ENCODE measurements around the gene DYNC1I1.

DNA sequence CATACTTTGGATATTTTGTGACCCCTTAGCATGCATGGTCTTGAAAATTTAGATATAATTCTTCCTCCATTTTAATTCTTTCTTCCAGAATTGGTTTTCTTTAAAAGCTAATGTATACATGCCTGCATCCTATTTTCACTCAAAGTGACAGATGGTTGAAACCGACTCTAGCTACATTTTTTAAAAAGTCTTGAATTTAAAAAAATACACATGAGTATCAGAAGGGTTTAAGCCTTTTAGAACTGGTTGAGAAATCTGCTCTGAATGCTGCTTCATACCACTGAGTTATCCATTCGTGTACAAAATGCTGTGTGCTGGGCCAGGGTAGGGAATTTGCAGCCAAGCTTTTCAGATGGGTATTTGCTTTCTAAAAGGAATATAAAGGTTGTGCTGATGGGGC lies 16.5 kb downstream of the DYNC1I1 start:
- TF ChIP-seq, protein P1, sequence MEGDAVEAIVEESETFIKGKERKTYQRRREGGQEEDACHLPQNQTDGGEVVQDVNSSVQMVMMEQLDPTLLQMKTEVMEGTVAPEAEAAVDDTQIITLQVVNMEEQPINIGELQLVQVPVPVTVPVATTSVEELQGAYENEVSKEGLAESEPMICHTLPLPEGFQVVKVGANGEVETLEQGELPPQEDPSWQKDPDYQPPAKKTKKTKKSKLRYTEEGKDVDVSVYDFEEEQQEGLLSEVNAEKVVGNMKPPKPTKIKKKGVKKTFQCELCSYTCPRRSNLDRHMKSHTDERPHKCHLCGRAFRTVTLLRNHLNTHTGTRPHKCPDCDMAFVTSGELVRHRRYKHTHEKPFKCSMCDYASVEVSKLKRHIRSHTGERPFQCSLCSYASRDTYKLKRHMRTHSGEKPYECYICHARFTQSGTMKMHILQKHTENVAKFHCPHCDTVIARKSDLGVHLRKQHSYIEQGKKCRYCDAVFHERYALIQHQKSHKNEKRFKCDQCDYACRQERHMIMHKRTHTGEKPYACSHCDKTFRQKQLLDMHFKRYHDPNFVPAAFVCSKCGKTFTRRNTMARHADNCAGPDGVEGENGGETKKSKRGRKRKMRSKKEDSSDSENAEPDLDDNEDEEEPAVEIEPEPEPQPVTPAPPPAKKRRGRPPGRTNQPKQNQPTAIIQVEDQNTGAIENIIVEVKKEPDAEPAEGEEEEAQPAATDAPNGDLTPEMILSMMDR (conservative IDR thresholded peaks at IDR 0.05; ENCODE audit: low read depth in 2 of 2), result no peak
- TF ChIP-seq, protein P2, sequence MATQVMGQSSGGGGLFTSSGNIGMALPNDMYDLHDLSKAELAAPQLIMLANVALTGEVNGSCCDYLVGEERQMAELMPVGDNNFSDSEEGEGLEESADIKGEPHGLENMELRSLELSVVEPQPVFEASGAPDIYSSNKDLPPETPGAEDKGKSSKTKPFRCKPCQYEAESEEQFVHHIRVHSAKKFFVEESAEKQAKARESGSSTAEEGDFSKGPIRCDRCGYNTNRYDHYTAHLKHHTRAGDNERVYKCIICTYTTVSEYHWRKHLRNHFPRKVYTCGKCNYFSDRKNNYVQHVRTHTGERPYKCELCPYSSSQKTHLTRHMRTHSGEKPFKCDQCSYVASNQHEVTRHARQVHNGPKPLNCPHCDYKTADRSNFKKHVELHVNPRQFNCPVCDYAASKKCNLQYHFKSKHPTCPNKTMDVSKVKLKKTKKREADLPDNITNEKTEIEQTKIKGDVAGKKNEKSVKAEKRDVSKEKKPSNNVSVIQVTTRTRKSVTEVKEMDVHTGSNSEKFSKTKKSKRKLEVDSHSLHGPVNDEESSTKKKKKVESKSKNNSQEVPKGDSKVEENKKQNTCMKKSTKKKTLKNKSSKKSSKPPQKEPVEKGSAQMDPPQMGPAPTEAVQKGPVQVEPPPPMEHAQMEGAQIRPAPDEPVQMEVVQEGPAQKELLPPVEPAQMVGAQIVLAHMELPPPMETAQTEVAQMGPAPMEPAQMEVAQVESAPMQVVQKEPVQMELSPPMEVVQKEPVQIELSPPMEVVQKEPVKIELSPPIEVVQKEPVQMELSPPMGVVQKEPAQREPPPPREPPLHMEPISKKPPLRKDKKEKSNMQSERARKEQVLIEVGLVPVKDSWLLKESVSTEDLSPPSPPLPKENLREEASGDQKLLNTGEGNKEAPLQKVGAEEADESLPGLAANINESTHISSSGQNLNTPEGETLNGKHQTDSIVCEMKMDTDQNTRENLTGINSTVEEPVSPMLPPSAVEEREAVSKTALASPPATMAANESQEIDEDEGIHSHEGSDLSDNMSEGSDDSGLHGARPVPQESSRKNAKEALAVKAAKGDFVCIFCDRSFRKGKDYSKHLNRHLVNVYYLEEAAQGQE (IDR thresholded peaks at IDR 0.05; ENCODE audit: unreplicated experiment), result no peak
- TF ChIP-seq EZH2 (IDR thresholded peaks at IDR 0.05; ENCODE audit: low read depth, unreplicated experiment) (no peak), POLR2AphosphoS5 (IDR thresholded peaks at IDR 0.05; ENCODE audit: low read depth) (no peak), ZNF331 (CRISPR knock-in tag; IDR thresholded peaks at IDR 0.05; ENCODE audit: low read depth) (no peak), CREB1 (CRISPR knock-in tag; IDR thresholded peaks at IDR 0.05; ENCODE audit: low read depth) (no peak), EZH2phosphoT487 (IDR thresholded peaks at IDR 0.05; ENCODE audit: unreplicated experiment) (no peak)

Measured in GM23338 (cell line).